GM20000 (cell line): Measurements from ENCODE around the gene STAT1.
A peak's percentile ranks its signal among the peaks of the same experiment; 100 is the strongest.

Experiments used
- DNase-seq: peaks from one replicate; pipeline ENCODE4 v3.0.0; 2012; ENCODE audit warnings: low spot score
- TF ChIP-seq, protein P1 (sequence below): IDR thresholded peaks from 2 replicates; pipeline ENCODE4 v1.5.1; 2012; ENCODE audit warnings: mild to moderate bottlenecking, control low read depth; ENCODE audit errors: extremely low read depth, missing control alignments

Gene STAT1

DNA sequence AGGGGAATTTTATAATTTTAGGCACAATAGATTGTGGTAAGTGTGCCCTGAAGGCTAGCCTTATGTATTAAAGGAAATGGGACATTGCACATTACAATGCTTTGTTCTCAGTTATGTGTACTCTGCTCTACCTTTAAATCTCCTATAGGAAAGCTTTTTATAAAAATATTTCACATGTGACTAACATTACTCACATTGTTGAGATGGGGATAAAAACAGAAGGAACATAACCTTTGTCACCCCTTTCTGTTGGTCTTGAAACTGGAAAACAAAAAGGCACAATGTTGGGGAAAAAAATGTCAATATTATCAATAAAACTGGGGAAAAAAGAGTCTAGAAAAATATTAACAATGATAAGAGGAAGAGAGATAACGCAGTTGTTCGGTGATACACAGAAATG, 17.3 kb upstream of the STAT1 start:
- no peak for DNase-seq
- TF ChIP-seq, protein P1, sequence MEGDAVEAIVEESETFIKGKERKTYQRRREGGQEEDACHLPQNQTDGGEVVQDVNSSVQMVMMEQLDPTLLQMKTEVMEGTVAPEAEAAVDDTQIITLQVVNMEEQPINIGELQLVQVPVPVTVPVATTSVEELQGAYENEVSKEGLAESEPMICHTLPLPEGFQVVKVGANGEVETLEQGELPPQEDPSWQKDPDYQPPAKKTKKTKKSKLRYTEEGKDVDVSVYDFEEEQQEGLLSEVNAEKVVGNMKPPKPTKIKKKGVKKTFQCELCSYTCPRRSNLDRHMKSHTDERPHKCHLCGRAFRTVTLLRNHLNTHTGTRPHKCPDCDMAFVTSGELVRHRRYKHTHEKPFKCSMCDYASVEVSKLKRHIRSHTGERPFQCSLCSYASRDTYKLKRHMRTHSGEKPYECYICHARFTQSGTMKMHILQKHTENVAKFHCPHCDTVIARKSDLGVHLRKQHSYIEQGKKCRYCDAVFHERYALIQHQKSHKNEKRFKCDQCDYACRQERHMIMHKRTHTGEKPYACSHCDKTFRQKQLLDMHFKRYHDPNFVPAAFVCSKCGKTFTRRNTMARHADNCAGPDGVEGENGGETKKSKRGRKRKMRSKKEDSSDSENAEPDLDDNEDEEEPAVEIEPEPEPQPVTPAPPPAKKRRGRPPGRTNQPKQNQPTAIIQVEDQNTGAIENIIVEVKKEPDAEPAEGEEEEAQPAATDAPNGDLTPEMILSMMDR: no peak

DNA sequence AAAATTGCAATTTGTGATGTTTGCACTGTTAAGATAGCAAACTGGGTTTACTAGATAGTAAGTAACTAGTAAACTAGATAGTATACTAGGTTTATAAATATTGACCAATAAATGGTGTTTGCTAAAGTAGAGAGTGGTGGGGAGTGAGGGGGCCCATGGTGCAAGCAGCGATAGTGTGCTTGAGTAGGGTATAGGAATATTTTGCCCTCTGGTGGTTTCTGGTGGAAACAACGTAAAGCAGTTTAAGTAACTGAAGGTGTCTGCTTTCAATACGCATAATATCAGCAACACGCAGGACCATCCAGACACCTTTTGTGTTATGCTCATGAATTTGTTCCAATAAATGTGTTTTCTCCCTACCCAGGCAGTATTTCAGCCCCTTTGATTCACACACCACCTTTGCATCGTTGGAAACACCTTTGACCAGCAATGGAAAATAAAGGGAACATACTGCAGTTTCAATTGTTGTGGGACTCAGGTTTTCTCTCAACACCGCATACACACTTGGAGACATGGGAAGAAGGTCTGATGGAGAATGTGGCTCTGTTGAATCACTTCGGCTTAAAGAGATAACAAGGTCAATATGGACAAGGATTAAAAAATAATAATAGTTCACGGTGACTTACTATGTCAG, 16.7 kb upstream of the STAT1 start:
- peak; percentile 49 for DNase-seq
- TF ChIP-seq, protein P1: peak; percentile 32

DNA sequence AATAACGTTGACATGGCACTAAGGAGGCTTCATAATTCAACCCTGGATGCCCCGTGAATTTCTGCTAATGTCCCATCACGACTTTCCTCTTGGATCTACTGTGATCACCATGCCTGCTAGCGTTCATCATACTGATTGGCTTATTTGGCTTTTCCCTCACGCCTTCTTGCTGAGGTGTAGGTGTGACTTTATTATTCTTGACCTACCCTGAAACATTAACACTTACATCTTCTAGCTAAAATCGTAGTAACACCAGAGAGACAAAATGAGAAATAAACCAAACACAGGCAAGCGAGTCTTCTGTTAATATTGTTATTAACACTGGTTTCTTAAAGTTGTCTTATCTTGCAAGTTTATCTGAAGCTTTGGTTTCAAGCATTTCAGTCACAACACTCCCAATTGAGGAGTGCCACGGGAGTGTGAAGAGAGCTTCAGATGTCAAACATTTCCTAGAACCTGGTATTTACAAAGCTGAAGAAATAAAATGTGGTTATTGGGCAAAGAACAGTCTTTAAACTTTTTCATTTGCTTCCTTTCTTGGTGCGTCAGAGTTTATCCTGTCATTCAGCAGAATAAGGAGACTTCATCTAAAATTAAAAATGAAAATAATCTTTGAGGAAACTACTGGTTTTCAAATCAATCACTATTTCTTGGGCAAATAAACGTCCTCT, 15.4 kb upstream of the STAT1 start:
- DNase-seq: no peak
- TF ChIP-seq, protein P1: no peak

DNA sequence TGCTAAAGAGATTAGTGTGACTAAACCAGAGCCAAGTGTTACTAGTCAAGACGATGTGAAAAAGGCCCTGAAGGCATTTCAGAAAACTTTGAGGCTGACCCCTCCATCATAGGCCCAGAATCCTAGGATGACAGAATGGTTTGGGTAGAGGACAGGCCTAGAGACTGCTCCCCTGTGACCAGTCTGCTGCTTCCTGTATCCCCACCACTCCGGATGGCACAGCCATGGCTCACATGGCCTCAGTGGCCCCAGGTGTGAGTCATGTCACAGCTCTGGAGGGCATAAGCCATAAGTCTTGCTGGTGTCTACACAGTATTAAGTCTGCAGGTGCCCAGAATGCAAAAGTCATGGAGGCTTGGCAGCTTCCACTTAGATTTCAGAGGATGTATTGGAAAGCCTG, 12.4 kb upstream of the STAT1 start:
- TF ChIP-seq, protein P1: no peak
- DNase-seq: no peak

DNA sequence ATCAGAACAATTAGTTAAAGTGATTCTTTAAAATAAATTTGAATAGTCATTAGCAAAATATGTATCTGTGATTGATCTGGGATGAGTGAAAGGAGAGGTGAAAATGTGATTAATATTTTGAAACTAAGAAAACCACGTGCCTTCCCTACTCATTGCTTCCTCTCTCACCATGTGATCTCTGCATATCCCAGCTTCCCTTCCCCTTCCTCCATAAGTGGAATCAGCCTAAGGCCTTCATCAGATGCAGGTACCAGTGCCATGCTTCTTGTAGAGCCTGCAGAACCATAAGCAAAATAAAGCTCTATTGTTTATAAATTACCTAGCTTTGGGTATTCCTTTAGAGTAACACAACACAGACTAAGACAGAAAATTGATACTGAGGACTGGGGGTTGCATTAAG, 11.2 kb upstream of the STAT1 start:
- TF ChIP-seq, protein P1: no peak

DNA sequence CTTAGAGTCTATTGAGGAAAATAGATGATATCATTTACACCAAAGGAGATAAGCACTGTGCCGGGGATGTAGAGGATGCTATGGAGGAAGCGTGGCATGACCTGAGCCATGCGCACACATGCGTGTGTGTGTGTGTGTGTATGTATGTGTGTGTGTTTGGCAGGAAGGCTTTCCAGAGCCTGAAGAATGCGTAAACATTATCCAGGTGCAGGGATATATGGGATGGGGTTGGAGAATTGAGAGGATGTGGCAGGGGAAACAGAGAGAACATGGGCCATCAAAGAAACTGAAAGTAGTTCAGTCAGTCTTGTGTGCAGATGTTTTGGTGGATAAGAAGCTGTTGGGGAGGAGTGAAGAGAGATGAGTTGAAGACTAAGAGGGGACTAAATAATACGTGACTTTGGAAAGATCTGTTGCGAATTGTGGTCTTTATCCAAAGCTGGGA, 9.3 kb upstream of the STAT1 start:
- peak; percentile 22 for DNase-seq
- TF ChIP-seq, protein P1: no peak

More for the DNA sequence above, 11.2 kb upstream of the STAT1 start:
- no peak for DNase-seq

DNA sequence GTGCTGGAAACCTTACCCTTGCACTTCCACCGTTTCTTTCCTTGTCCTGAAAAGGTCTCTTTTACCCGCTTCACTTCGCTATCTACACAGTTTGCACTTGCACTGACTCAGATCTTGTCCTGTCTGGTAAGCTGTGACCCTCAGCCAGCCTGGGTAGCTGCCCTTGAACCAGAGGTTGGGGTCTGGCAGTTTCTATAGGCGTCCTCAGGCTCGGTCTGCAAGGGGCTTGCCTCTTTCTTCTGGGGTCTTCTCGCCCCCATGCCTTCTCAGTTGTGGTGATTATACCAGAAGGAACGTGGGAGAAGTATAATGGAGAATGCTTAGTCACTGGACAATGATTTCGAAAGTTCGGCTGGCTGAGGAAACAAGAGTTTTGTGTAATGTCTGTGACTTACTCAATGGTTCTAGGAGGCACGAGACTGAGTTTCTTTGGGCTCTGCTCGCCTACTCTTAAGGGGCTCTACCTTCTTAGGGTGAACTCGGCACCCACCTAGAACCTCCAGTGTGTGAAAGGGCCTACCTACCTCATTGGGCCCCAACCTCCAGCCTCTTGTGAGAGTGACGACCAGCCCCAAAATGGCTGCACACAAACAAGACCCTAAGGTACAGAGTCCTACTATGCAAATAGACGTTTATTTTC, 6.9 kb upstream of the STAT1 start:
- peak; percentile 43 for DNase-seq
- TF ChIP-seq, protein P1: no peak
